Measurements from ENCODE around the gene TUBA1A.
"Not testable (repeated sequence)": the region's sequence is repeated elsewhere in the genome, so short reads cannot be mapped to it uniquely, and the experiment has no call there.

TUBA1A gene

DNA sequence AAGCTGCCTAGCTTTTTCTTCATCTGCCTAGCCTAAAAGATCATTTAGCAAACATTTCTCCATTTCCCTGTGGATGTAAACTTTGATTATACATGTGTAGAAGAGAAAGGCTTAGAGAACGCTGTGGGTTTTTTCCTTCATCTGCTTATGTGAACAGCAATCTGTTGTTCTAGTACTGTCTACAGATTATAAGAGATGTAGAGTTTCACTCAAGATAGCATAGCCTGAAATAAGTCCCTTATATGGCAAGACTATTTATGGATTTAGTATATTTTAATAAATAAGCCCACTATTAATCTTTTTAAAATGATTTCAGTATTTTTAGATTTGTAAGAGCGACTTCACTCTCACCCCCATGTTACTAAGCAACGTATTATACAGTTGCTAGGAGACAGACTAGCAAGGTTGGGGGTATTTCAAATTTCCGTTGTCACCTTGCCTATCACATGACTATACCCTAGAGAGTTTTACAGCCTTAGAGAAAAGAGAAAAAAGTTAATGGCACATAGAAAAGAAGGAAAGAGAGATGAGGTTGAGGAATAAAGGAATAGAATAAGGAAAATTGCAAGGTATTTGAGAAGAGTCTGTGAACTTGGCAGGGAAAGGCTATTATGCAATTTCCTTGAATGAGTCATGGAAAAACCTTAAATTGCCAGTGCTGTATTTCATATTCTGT, 12.2 kb upstream of the TUBA1A start:
- no peak for DNase-seq (ENCODE audit: low read depth)

DNA sequence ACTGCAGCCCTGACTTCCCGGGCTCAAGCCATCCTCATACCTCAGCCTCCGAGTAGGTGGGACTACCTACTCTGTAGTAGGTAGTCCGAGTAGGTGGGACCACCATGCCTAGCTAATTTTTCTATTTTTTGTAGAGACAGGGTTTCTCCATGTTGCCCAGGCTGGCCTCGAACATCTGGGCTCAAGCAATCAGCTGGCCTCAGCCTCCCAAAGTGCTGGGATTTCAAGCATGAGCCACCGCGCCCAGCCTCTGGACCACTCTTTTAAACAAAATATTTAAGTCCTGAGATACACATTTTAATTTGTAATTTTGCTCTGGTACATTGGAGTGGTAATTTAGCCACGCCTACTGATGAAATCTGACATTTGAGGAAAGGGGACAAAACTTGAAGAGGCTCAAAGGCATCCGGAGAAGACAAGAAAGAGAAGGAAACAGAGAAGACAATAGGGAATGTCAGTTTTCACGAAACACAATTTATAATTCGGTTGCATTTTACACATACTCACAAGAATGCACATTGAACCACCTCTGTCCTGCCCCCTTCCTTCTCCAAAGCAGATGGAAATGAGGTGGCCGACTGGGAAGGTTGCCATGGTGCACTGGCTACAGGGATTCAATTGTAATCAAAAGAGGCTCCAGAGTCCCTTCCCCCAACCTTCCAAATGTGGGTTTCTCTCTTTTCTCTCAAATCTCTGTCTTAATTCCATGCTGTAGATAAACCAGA, 9.7 kb upstream of the TUBA1A start:
- no peak for DNase-seq (ENCODE audit: low read depth)

GRCh38 chr12:49197256-49197655, 8.4 kb upstream of the TUBA1A start:
- no peak for DNase-seq (ENCODE audit: low read depth)

DNA sequence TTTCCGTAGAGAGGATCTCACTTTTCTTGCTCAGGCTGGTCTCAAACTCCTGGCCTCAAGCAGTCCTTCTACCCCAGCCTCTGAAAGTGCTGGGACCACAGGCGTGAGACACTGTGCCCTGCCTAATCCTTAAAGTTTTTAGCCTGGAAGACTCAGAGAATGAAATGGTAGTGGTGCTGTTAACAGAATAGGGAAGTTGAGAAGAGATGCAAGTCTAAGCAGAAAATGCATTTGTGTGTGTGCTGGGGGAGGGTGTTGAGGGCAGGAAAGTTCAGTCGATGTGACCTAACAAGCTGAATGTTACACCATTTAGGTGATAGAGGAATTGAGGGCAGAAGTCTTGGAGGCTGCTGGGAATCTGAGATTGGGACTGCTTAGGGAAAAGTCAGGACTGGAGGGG, 6.9 kb upstream of the TUBA1A start:
- no peak for DNase-seq (ENCODE audit: low read depth)

GRCh38 chr12:49193746-49194145, 4.9 kb upstream of the TUBA1A start:
- not testable (repeated sequence) for DNase-seq (ENCODE audit: low read depth)

DNA sequence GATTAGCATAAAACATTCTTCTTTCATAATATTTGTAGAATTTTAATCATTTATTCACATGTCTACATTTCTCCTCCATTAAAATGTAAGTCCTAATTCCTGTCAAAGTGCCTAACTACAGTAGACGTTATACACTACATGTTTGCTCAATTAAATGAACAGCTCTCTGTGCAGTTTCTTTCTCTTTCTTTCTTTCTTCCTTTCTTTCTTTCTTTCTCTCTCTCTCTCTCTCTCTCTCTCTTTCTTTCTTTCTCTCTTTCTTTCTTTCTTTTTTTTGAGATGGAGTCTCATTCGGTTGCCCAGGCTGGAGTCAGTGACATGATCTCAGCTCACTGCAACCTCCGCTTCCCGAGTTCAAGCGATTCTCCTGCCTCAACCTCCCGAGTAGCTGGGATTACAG, 2.6 kb upstream of the TUBA1A start:
- not testable (repeated sequence) for DNase-seq (ENCODE audit: low read depth)

- DNase-seq (ENCODE audit: low read depth): no peak
Measured at GRCh38 chr12:49190974-49191373, 2.1 kb upstream of the TUBA1A start.

DNA sequence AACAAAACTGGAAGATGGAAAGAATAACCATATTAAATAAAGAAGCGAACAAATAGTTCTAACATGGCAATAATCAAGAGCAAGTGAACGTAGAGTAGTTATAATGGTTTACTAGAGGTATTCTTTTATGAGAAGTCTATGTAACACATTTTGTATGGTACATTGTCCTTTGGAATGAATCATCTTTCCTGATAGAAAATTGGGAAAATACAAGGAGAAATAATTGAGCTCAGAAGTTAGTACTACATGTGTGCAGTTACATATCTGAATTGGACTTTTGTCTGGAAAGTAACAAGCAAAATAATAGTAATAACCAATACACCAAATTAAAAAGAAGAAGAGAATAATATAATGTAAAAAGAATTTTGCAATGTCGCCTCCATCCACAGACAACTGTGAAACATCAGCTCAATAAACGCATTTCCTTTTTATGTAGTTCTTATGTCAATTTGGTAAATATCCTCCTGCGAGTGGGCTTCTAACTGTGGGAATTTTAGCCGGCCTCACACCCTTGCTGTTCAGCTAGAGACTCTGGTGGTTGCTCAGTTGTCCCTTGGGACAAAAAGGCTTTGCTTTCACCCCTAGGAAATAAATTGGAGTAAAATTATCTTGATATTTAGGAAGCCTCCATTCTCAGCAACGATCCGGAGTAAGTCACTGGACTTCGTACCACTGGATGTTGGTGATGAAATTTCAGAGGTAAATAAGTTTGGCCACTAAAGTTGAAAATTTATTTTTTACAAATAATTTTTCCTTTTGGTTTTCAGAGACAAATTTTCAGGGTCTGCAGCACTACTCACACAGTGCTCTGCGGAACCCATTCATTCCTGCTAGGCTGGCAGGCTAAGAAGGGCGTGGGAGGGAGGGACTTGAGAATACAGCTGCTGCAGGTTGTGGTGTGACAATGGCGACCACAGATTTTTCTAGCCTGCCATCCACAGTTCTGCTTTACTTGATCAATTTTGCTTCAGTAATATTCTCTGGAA, 1.1 kb upstream of the TUBA1A start:
- DNase-seq (ENCODE audit: low read depth): no peak

DNA sequence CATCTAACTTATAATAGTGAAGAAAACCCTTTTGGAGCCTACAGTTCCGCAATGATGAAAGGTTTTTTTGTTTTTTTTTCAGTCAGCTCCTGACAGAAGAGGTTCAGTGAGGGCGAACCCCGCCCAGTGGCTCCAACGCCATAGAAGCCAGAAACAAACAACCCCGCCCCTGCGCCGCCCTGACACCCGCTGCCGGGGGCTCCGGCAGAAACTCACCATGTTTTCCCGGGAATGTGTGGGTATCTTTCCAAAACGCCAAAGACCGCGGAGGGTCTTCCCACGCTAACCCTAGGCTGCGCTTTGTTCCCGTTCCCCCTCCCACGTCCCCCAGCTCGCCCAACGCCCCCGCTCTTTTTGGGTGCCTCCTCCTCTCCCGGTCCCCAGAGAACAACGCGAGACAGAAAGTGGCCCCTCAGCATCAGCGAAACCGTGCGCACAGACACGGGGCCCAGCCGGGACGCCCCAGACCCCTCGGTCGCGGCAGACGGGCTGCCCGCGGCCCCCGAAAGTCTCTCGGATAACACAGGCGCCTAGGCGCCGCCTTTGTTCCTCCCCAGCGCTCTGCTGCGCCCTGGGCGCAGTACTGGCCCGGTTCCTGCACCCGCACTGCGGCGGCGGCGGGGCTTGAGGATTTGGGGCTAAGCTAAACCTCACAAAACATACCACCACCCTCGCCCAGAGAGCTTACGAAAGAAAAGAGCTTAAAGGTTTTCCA, 522 bp downstream of the TUBA1A start:
- peak; percentile 59 for DNase-seq (ENCODE audit: low read depth)

GRCh38 chr12:49187184-49187583, 1.7 kb downstream of the TUBA1A start:
- DNase-seq (ENCODE audit: low read depth): no peak

GRCh38 chr12:49186307-49186706, 2.6 kb downstream of the TUBA1A start:
- not testable (repeated sequence) for DNase-seq (ENCODE audit: low read depth)

GRCh38 chr12:49184697-49185096, 4.2 kb downstream of the TUBA1A start:
- not testable (repeated sequence) for DNase-seq (ENCODE audit: low read depth)

- not testable (repeated sequence) for DNase-seq (ENCODE audit: low read depth)
Measured at GRCh38 chr12:49183214-49183950, 5.5 kb downstream of the TUBA1A start.

GRCh38 chr12:49174218-49174617, 14.7 kb downstream of the TUBA1A start:
- no peak for DNase-seq (ENCODE audit: low read depth)

DNA sequence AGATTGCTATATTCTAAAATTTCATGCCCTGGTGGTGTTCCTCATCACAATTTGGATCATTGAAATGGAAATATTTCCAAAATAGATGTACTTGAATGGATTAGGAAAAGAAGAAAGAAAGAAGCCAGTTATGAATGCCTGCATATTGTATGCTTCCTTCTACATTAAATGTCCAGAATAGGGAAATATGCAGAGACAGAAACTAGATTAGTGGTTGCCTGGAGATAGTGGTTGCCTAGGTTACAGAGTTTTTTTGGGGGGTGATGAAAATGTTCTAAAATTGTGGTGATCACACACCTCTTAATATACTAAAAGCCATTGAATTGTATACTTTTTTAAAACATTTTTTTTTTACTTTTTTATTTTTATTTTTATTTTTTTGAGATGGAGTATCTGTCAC, 18.0 kb downstream of the TUBA1A start:
- DNase-seq (ENCODE audit: low read depth): no peak

- DNase-seq (ENCODE audit: low read depth): no peak
Measured at GRCh38 chr12:49165114-49165513, 23.8 kb downstream of the TUBA1A start.

DNA sequence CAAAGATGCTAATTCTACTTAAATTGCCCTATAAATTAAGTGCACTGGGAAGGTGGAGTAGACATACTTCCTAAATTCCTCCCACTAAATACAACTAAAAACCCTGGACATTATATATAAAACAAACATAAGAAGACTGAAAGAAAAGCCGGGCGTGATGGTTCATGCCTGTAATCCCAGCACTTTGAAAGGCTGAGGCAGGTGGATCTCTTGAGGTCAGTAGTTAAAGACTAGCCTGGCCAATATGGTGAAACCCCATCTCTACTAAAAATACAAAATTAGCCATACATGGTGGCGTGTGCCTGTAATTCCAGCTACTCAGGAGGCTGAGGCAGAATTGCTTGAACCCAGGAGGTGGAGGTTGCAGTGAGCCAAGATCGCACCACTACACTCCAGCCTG, 27.0 kb downstream of the TUBA1A start:
- not testable (repeated sequence) for DNase-seq (ENCODE audit: low read depth)

- DNase-seq (ENCODE audit: low read depth): no peak
Measured at GRCh38 chr12:49161092-49161795, 27.6 kb downstream of the TUBA1A start.

DNA sequence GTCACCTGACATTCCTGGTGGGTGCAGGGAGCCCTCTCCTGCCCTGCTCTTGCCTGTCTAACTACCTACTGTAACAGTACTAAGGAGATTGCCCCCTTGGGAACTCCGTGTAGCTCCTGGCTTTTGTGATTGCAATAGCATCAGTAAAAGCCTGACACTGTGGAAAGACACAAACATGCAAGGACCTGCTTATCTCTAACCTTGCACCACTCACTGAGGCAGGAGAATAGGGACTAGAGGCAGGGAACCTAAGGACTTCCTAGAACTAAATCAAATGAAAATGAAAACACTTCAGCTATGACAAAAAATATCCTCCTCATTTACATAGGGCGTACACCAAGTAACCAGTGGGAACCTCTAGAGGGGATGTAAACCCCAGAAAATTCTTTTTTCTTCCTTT, 28.5 kb downstream of the TUBA1A start:
- DNase-seq (ENCODE audit: low read depth): no peak

DNA sequence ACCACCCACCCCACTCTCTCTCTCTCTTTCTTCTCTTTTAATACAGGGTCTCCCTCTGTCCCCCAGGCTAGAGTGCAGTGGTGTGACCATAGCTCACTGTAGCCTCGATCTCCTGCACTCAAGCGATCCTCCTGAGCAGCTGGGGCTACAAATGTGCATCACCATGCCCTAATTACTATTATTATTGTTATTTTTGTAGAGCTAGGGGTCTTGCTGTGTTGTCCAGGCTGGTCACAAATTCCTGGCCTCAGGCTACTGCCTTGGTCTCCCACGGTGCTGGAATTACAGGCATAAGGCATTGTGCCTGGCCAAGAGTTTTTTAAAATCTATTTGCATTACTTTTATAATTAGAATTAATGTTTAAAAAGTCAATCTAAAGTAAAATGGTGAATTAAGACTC, 34.7 kb downstream of the TUBA1A start:
- DNase-seq (ENCODE audit: low read depth): no peak

GRCh38 chr12:49147384-49147783, 41.5 kb downstream of the TUBA1A start:
- no peak for DNase-seq (ENCODE audit: low read depth)

Measured in stimulated activated CD8-positive, alpha-beta memory T cell treated with anti-CD3 and anti-CD28 coated beads, Interleukin-12 subunit alpha, Interleukin-12 subunit beta, amount 100 ng/mL, for 4 hours (primary cell).